Measurements from ENCODE around the gene JRKL. TPM values are rescaled to one million over a fixed set of nuclear protein-coding genes. Genes with fewer than 3 reads are reported as not detected.
"Not testable (repeated sequence)": the region's sequence is repeated elsewhere in the genome, so short reads cannot be mapped to it uniquely, and the experiment has no call there.

The JRKL gene

GRCh38 chr11:96432654-96433053 lies 42.8 kb downstream of the JRKL start:
- not testable (repeated sequence) for H3K79me2 ChIP-seq (ENCODE audit: control insufficient read depth, insufficient read depth, low read length); H3K4ac ChIP-seq (ENCODE audit: low read depth, low read length); H4K8ac ChIP-seq (ENCODE audit: low read depth, low read length); H3K9ac ChIP-seq (ENCODE audit: low read length); H3K27ac ChIP-seq (ENCODE audit: low read depth, low read length); H2AK5ac ChIP-seq (ENCODE audit: low read length); H3K23ac ChIP-seq (ENCODE audit: low read length); H3K18ac ChIP-seq (ENCODE audit: low read length); H2BK5ac ChIP-seq (ENCODE audit: low read length); H3K56ac ChIP-seq (ENCODE audit: low read length); H4K5ac ChIP-seq (ENCODE audit: low read length); H2BK15ac ChIP-seq (replicated peaks; ENCODE audit: low read depth); H3K36me3 ChIP-seq (ENCODE audit: control insufficient read depth, insufficient read depth, low read length); DNase-seq; H3K4me2 ChIP-seq (ENCODE audit: low read length); H3K4me1 ChIP-seq (ENCODE audit: control insufficient read depth, low read depth, low read length); H3K4me3 ChIP-seq (ENCODE audit: low read length); H3K79me1 ChIP-seq (ENCODE audit: low read length); H3K27me3 ChIP-seq (ENCODE audit: insufficient read depth, low read length, poor library complexity); H2BK120ac ChIP-seq (ENCODE audit: low read depth, low read length)

Small RNA genes lying within 50 kb of the gene (small RNA-seq; reads per million reads assigned to genes)
- gene MIR1260B (ENCODE audit: insufficient read depth) = not detected

Data from mesendoderm (in vitro differentiated cells).